GM19324 (cell line): ENCODE data around the gene TMEM201.
"Not testable (repeated sequence)": the region's sequence is repeated elsewhere in the genome, so short reads cannot be mapped to it uniquely, and the experiment has no call there.

Source experiments
- ATAC-seq: cut with Tn5 transposase; IDR thresholded peaks from one replicate; pipeline ENCODE4 v1.9.1; 2021; ENCODE audit warnings: mild to moderate bottlenecking, moderate library complexity; ENCODE audit not compliant: unreplicated experiment, low FRiP score

The TMEM201 gene, protein sequence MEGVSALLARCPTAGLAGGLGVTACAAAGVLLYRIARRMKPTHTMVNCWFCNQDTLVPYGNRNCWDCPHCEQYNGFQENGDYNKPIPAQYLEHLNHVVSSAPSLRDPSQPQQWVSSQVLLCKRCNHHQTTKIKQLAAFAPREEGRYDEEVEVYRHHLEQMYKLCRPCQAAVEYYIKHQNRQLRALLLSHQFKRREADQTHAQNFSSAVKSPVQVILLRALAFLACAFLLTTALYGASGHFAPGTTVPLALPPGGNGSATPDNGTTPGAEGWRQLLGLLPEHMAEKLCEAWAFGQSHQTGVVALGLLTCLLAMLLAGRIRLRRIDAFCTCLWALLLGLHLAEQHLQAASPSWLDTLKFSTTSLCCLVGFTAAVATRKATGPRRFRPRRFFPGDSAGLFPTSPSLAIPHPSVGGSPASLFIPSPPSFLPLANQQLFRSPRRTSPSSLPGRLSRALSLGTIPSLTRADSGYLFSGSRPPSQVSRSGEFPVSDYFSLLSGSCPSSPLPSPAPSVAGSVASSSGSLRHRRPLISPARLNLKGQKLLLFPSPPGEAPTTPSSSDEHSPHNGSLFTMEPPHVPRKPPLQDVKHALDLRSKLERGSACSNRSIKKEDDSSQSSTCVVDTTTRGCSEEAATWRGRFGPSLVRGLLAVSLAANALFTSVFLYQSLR

DNA sequence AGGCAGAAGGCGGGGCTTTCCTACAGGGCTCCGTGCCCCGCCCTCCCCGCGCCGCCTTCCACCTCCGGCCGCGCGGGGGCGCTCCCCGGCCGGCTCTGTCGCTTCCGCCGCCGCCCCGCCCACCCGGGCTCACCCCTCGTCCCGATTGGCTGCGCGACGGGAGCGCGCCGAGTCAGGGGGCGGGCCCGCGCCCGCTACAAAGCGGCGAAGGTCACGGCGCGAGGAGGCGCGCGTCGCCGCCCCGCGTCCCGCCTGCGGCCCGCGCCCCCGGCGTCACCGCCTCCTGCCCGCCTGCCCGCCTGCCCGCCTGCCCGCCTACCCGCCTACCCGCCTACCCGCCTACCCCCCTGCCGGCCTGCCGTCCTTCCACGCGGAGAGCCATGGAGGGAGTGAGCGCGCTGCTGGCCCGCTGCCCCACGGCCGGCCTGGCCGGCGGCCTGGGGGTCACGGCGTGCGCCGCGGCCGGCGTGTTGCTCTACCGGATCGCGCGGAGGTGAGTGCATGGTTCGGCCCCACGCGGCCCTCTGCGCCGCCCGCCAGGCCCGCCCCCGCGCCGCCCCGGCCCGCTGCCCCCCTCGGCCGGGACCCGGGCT is at the start of gene TMEM201:
Gene TMEM201 (plus strand): TSS at position 361 of the 593 bp plus-strand sequence. CDS start 20 bp downstream, at position 381.
- peak; percentile 82 for ATAC-seq

DNA sequence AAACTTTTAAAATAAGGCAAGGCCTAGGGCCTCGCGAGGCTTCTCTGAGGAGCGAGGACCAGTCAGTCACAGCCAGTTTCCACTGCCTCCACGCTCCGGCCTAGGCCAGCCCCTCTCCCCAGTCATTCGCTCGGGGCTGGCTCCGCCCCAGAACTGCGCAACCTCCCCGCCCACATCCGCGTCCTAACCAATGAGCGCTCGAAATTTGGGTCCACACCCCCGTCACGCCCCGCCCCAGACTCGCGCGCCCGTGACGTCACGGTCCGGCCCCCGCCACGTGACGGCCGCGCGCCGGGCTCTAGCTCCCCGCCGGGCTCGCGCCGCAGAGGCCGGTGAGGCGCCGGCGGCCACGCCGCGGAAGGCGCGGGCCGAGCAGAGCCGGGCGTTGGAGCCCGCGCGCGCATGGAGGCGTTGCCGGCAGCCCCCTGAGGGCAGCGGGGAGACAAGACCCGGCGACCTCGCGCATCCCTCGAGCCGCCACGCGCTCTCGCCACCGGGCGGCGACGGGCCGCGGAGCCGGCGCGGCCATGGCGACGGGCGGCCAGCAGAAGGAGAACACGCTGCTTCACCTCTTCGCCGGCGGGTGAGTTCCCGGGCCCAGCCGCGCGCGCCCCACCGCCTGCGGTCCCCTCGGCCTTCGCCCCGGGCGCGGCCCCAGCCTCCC is 49.4 kb upstream of the TMEM201 start, which contains the start of gene SLC25A33:
Gene SLC25A33 (plus strand): TSS at position 301 of the 664 bp plus-strand sequence. CDS start 227 bp downstream, at position 528.
- ATAC-seq = peak; percentile 95

DNA sequence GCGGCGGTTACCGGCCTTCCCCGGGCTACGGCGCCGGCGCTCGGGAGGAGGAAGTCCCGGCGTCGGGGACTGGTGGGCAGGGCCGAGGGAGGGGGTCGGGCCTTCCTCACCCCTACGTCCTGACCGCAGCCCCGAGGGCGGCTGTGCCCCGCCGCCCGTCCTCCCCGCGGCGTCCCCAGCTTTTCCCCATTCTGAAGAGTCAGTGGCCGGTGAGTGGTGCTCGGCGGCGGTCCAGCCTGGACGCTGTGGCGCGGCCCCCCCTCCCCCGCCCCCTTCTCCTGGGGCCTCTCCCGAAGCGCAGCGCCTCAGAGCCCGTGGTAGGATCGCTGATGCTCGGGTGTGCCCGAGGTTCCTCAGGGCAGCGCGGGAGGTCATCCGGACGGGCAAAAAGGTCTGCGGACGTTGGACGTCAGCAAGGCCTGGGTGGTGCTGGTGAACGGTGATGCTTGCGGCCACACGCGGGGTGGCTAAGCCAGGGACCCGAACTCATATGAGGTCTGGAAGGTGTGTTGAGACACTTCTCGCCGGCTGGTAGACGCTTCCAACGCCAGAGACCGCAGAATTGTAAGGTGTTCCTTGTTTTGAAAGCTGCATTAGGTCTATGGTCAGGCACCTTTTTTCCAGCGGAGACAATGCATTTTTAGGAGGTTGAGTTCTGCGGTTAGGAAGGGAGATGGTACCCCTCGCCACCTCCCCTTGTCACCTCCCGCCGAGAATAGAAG is 48.7 kb upstream of the TMEM201 start:
- peak; percentile 58 for ATAC-seq

DNA sequence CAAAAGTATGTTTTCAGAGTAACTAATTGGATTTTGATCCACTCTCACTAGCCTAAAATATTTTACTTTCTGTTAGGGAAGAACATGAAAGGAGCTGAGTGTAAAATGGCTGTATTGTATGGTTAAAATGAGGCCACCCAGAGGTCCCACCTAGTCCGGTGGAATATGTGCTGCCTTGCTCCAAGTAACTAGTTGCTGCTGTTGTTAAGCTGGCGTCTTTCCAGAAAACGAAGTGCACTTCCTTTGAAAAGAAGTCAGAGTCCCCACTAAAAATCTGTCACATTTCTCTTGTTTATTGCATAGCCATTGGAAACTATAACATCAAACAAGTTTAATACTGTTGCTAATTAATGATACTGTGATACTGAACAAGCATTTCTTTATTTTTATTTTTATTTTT is 46.3 kb upstream of the TMEM201 start:
- no peak for ATAC-seq

DNA sequence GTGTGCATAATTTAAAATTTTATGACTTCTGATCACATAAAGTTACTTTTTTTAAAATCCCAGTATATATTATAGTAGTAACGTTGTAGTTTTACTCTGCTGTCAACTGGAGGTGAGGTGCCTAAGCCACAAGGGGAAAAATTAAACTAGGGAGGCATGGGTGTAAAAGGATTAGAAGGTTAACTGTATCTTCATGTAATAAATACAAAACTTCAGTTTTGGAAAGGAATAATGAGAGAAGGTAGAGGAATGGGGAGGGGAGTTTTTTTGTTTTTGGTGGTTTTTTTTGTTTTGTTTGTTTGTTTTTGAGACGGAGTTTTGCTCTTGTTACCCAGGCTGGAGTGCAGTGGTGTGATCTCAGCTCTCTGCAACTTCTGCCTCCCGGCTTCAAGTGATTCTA is 43.8 kb upstream of the TMEM201 start:
- ATAC-seq = no peak

DNA sequence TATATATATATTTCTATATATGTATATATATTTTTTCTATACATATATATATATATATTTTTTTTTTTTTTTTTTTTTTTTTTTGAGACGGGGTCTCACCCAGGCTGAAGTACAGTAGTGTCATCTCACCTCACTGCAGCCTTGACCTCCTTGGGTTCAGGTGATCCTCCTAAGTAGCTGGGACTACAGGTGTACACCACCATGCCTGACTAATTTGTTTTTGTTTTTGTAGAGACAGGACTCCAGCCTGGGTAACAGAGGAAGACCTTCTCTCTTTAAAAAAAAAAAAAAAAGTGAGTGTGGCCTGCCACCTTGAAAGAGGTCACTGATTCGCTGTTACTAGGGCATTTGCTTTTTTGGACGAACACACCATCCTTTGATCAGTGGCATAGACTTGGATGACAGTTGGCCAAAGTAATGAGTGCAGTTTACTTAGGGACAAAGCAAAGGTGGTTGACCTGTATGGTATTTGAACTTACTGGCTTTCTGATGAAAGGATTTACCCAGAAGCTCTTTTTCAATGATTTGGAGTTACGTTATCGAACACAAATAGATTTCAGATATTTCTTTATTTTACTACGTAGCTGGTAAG is 38.7 kb upstream of the TMEM201 start:
- no peak for ATAC-seq

DNA sequence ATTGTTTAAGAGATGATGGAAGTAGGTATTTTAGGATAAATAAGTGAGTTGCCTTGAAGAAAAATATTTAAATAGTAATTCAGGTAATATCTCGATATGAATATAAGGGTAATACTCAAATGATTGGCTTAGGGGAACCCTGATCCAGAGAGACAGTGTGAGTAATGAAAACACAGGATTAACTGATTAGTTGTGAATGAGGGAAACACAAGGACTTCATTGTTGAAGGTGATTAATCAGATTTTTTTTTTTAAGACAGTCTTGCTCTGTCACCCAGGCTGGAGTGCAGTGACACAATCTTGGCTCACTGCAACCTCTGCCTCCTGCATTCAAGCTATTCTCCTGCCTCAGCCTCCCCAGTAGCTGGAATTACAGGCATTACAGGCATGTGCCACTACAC is 36.7 kb upstream of the TMEM201 start:
- ATAC-seq = no peak

DNA sequence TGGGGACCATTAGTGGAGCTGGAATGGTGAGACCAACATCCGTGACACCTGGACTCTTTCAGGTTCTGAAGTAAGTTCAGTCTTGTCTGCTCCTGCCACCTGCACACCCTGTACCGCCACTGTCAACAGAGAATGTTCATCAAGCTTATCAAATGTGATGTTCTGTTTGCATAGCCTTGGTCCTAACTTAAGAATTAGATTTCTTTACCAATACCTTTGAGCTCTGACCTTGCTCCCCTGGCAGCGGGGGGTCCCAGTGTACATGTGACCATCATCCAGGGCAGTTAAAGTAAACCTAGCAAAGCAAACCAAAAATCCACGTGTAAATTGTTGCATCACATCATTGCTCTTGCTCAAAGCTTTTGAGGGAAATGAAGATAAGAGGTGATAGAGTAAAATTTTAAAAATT is 35.0 kb upstream of the TMEM201 start:
- no peak for ATAC-seq

DNA sequence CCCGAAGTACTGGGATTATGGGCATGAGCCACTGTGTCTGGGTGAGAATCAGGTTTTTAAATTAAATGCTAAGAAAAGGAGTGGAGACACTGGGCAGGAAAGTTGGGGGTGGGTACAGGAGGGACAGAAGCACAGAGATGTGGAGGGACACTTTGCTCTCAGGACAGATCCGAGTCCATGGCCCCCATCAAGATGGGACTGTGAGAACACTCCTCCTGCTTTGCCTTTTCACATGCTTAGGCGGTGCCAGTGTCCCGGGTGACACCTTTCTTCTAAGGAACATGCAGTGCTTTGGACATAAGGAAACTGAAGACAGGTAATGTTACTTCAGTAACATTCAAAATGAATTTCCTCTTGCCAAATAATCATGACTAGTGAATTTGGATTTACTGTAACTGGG is 32.8 kb upstream of the TMEM201 start:
- ATAC-seq = no peak

DNA sequence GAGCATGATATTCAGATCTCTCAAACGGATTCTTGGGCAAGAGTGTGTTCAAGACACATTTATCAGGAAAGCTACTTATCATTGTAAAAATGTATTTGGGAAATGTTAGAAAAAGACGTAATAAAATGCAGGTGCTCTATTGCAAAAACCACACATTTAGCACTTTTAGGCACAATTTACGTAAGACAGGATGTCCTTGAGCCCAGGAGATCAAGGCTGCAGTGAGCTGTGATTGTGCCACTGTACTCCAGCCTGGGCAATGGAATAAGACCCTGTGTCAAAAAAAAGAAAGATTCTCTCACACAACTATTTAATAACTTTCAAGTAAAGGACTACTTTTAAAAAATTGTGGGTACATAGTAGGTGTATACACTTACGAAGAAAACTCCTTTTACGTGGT is 31.1 kb upstream of the TMEM201 start:
- ATAC-seq = no peak

DNA sequence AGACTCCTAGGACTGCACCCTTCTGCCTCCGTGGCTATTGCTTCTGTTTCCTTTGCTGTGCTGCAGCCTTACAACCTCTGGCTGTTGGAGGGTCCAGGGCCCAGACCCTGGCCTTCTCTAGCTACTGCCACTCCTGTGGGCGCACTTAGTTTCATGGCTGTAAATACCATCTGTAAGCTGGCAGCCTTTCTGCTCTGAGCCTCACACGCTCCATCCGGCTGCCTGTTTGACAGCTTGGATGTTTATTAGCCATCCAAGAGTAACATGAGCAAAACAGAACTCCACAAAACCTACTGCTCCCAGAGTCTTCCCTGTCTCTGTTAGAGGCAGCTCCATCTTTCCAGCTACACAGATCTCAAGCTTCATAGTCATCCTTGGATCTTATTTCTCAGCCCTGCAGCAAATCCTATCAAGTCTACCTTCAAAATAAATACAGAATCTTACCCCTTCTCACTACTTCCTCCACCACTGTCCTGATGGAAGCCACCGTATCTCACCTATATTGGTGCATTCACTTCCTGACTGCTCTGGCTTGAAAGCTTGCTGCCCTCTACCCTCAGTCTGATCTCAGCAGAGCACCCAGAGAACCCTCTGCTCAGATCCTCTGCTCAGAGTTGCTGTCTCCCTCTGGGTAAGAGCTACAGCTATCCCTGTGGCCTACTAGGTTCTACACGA is 30.3 kb upstream of the TMEM201 start:
- no peak for ATAC-seq

DNA sequence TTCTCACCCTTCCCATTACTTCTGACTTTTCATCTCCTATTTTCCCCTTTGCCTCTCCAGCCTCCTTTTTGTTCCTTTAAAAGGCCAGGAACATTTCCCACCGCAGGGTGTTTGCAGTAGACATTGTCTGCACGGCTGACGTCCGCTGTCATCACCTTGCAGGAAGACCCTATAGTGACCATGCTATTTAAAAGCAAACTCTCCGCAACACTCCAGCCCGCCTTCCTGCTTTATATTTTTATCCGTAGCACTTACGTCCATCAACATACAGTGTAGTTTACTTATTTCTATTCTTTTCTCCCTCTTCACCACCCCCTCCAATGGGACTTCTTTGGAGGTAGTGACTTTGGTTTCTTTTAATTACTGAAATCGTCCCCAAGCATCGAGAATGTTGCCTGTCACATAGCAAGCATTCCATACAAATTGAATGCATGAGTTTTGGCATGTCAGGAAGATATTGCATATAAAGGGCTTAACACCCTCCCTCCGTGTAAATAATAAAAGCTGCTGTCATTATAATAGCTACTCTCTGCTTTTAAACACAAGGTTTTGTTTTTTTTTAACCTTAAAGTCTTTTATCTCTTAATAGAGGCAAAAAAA is 29.7 kb upstream of the TMEM201 start:
- ATAC-seq = no peak

DNA sequence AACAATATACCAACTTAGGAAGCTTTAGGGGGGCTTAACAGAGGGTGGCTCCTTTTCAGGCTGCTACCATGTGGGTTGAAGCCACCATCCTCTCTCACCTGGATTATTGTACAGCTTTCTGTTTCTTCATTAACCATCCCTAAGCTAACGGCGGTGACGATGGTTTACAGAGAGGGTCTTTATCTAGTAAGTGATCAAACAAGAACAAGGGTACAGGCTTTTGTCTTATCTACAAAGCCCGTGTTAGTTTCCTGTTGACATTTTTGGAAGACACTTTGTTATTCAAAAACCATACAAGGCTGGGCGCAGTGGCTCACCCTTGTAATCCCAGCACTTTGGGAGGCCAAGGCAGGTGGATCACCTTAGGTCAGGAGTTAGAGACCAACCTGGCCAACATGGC is 29.0 kb upstream of the TMEM201 start:
- ATAC-seq = no peak

DNA sequence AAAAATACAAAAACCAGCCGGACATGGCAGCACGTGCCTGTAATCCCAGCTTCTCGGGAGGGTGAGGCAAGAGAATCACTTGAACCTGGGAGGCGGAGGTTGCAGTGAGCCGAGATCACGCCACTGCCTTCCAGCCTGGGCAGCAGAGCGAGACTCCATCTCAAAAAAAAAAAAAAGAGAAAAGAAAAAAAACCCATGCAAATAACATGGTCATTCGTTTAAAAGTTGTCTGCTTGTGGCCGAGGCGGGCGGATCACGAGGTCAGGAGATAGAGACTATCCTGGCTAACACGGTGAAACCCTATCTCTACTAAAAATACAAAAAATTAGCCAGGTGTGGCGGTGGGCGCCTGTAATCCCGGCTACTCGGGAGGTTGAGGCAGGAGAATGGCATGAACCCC is 28.6 kb upstream of the TMEM201 start:
- not testable (repeated sequence) for ATAC-seq

DNA sequence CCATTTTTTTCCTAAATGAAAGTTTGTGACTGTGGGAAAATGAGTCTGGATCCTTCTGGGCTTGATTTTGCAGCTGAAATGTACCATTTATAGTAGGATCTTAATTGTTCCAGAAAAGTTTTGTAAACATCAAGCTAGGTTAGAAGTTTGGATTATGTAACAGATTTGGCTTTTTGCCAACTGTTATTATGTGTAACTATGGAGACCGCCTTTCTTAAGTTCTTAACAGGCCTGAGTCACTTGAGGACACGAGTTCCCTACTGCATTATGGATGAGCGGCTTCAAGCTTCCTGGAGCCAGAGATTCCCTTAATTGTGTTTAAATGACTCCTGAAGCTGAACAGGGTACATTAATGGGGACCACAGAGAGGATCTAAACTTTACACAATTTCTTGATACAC is 27.3 kb upstream of the TMEM201 start:
- no peak for ATAC-seq

DNA sequence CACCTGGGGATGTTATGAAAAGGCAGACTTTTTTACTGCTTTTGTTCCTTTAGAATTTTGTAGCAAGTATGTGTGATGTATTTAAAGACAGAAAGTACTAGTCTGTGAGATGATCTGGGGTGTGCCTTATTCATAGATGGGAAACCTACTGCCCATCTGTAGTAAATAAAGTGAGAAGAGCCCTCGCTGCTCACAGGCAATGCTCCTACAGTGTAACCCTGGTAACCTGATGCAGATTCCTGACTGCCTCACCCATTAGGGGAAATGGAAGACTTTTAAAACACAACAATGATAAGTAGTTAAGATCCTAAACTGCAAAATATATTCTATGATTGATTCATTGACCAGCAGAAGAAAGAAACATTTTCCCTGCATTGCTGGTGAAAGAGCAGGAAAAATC is 19.4 kb upstream of the TMEM201 start:
- ATAC-seq = no peak

DNA sequence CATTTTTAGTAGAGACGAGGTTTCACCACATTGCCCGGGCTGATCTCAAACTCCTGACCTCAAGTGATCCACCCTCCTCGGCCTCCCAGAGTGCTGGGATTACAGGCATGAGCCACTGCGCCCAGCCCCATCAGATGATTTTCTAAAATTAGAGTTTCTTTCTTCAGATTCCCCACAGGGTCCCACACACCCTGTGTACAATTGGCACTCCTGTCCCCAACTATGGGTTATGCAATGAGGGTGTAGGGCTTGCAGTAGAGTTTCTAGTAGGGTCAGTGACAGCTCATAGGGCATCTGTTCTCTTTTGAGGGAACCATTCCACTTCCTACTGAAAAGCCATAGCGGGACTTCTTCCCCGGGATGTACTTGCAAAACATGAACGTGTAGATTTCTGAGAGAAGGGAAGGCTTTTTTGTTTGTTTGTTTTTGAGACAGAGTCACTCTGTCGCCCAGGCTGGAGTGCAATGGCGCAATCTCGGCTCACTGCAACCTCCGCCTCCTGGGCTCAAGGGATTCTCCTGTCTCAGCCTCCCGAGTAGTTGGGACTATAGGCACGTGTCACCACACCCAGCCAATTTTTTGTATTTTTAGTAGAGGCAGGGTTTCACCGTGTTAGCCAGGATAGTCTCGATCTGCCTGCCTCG is 17.7 kb upstream of the TMEM201 start:
- not testable (repeated sequence) for ATAC-seq

DNA sequence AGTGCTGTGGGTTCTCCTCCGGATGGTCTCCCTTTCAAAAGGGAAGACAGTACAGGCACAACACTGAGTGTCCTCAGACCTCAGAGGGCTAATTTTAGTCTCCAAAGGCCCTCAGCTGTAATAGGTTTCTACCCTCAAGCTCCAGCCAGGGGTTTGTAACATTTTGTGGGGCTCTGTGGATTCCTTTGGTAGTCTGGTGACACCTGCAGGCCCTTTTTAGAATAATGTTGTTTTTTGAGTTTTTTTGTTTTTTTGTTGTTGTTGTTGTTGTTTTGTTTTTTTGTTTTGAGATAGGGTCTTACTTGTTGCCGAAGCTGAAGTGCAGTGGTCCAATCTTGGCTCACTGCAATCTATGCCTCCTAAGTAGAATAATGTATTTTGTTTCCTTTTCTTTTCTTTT is 15.0 kb upstream of the TMEM201 start:
- no peak for ATAC-seq

DNA sequence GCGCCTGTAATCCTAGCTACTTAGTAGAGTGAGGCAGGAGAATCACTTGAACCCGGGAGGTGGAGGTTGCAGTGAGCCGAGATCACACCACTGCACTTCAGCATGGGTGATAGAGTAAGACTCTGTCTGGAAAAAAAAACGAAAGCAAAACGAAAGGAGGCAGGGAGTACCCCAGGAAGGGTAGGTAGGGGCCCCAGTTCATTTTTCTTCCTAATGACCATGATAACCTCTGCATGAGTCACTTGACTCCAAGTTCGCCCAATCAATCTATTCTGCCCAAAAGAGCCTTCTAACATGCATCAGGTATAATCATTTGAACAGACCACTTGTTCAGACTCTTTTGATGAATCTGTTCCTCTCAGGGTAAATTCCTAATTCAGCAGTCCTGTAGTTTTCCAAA is 13.2 kb upstream of the TMEM201 start:
- ATAC-seq = no peak
